Inflammatory macrophage treated with lipopolysaccharide for 4 hours (primary cell): ENCODE measurements around the gene PPP2R5C.

Experiments used
- DNase-seq: peaks from one replicate; pipeline ENCODE4 v3.0.0-alpha.2; 2020

The PPP2R5C gene

DNA sequence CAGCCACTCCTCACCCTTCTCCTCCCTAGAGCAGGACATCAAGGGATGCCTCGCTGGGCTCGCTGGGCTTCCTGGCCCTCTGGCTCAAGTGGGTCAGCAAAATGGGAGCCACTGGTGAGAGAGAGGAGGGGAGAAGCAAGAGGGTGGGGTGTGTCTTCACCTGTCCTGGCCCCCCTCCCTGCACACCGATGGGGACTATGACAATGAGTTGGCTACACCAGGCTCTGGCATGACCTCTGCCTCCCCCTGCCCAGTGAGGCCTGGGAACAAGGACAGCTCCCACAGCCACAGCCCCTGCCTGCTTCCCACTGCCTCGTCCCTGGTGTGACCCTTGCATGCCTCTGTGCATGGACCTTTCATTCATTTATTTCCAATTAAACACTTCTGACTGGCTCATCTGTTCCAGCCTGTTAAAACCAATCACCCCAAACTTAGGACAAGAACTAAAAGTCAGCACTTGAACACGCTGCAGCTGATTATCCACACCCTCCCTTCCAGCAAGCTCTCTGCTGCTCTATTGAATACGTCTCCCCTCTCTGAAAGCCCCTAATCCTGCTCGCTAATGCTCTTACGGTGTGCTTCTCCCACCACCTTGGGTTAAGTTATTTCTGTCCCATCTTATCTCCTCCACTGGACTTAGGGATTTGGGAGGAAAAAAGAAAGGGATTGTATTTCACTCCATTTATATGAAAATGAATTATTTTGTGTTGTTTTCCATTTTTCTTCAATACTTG is 5.8 kb upstream of the PPP2R5C start:
- DNase-seq = no peak

DNA sequence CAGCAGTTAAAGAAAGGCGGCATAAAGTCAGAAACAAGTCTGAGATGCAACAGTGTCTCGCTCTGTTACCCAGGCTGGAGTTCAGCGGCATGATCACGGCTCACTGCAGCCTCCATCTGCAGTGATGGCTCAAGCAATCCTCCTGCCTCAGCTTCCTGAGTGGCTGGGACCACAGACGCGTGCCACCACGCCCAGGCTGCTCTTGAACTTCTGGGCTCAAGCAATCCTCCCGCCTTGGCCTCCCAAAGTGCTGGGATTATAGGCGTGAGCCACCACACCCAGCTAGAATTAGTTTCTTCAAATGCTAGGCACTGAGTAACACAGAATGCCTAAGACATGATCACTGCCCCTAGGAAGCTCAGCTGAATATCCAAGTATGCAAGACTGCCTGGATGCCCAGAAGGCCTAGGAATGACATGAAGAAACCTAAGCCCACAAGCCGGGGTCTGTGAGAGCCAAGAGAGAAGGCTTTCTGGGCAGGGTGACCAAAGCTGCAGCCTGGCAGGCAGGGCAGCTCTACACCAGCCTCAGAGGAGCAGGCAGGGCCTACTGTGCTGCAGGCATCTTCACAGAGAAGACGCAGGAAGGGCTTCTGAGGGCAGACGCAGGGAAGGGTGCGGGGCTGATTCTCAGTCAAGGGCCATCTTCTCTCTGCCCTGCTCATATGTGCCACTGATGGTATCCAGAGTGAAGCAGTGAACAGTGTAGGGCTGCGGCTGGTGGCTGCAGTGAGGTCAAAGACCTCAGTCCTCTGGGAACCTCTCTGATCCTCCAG is 4.3 kb upstream of the PPP2R5C start:
- no peak for DNase-seq

DNA sequence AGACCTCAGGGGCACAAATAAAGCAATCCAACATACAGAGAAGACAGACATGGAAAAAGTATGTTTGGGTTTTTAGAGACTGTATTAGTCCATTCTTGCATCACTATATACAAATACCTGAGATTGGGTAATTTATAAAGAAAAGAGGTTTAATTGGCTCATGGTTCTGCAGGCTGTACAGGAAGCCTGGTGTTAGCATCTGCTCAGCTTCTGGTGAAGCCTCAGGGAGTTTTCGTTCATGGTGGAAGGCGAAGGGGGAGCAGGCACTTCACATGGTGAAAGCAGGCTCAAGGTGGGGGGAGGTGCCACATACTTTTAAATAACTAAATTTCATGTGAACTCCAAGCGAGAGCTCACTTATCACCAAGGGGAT is 3.7 kb upstream of the PPP2R5C start:
- DNase-seq = no peak

DNA sequence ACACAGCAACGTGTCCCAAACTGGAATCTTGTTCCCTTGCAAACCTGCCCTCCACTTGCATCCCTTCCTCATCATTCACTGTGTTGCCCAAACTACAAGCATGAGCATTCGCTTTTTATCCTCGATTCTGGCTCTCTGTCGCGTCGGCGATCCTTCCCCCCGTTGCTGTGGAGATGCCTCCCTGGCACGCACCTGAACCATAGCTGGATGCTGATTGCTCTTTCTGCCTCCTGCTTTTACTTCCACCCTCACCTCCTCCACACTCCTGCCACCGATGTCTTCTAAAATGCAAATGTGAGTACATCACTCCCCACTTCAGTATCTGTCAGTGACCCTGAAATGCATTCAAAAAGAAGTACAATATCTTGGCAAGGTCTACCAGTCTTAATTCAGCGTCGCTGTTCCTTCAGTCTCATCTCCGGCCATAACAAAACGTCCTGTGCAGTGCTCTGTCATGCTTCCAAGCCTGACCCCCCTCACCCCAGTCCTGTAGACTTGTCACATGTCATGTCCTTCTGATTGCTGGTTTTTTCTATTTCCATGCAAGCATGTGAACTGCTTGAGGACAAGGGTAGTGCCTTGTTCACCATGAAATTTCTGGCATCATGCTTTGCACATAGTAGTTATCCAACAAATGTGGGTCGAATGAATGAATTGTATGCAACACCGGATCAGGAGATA is 2.5 kb upstream of the PPP2R5C start:
- DNase-seq = no peak

DNA sequence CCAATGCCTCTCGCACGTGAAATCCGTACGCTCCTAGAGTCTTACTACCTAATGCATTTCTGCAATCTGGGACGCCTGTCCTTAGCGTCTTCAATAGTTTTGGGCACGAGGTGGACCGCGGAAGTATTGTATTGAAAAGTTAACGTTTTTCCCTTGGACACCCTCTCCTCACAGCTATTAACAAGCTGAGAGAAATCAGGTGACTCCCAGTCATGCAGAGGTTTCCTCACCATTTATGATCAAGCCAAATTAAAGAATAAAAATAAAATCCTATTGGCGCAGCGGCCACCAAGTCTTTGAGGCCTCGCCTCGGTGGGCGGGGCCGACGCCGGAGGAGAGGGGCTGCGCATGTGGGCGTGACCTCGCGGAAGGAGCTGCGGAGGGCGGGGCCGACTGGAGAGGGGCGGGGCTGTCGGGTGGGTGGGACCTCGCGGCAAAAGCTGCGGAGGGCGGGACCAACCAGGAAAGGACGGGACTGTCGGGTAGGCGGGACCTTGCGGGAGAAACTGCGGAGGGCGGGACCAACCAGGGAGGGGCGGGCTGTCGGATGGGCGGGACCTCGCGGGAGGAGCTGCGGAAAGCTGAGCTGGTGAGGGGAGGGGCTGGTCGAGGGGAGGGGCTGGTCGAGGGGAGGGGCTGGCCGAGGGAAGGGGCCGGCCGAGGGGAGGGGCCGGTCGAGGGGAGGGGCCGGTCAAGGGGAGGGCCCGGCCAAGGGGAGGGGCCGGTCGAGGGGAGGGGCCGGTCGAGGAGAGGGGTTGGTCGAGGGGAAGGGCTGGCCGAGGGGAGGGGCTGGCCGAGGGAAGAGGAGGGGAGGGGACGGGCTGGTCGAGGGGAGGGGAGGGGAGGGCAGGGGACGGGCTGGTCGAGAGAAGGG is 1.1 kb upstream of the PPP2R5C start:
- peak; percentile 97 for DNase-seq

DNA sequence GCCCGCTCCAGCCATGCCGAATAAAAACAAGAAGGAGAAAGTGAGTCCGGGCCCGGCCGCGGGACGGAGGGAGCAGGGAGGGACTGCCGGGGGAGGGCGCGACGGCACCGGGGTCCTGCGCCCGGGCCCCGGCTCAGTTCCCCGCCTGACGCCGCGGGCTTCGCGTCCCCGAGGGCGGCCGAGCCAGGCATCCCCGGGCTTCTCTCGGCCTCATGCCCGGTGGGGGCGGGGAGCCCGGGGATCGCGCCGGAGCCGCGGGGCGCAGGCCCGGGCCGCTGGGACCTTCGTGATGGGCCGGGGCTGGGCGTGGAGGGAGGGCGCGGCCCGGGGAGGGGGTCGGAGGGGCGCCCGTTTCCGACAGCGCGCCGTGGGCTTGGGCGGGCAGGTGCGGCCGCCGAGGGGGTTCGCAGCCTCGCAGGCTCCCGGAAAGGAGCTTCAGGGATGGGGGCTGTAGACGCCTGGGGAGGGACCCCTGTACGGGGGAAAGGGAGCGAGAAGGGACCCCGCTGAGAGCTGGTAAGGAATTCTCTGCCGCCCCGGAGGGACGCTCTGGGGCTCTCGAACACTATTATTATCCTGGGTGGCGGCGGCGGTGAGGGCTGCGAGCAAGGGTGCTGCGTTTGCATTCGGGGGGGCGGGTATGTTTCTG is 496 bp downstream of the PPP2R5C start:
- DNase-seq = no peak

DNA sequence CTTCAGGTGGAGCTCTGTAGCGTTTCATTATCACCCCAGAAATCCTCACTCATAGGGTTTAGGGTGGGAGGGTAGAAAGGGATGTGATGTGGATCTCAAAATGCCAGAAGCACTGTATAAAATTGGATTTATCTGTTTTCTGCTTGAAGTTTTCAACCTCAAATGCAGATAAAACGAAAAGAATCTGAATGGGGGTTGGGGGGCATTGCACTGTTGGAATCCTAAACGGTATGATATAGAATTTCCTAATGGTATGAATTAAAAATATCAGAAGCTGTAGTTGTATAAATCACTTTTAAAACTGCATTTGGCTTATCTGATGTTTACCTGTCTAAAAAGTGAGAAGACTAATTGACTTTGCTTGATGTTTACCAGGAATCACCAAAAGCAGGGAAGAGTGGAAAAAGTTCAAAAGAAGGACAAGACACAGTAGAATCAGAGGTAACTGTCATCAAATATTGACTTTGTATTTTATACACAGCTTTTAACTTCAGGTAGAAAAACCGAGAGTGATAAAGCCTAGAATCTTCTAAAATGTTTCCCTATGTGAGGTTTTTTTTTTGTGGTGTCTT is 1.1 kb downstream of the PPP2R5C start:
- DNase-seq = no peak

DNA sequence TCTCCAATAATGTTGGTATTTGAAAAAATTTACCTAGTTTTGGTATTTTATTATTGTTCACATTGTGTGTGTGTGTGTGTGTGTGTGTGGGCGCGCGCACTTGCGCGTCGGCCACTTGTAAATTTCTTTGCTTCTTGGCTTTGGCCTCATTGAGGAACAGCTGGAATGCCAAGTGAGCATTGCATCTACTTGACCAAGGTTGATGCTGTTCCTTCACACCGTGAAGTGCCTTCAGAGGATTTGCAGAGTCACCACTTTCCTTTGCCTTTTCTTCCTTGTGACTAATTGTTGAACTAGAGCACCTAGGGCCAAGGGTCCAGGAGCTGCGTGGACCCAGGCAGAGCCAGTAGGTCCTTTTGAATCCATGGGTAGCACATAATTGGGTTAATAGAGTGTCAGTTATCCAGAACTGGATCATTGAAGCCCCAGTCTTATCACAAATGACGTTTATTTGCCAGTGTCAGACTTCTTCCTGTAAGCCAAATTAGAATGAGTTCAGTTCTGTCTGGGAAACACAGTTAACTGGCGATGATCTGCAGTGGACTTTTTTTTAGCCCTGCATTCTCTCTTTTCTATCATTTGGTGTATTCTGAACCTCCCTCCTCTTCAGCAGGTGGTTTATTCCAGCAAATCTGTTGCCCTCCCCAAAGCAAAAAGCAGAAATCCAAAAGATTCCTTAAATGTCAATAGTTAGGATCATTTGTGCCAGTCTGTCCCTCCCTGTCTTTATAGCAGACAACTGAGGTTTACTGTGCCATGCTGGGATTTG is 2.6 kb downstream of the PPP2R5C start:
- no peak for DNase-seq

DNA sequence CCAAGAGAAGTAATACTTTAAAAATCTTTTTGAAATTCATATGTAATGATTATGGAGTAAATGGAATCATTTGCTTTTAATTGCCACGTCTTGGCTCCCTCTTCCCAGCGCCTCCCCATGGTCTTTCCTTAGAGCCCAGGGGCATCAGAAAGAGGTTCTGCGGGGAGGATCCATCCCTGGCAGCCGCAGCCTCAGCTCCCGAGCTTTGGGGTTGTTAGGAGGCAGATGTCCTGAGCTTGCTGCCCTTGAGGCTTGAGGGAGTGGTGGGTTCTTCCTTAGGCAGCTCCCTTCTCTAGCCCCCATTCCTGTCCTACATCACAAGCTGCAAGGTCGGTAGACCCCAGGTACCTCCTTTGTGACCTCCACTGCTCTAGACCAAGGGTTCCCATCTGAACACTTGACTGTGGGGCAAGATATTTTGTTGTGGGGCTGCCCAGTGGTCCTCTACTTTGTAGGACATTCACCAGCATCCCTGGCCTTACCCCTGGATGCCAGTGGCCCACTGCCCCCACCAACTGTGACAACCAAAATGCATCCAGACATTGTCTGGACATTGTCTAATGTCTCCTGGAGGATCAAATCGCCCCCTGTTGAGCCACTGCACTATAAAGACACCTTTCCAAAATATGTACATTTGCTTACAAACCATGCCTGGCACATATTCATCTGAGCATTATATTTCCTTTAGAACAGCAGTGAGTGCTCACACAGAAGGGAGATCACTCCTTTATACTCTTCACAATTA is 6.3 kb downstream of the PPP2R5C start:
- DNase-seq = no peak

DNA sequence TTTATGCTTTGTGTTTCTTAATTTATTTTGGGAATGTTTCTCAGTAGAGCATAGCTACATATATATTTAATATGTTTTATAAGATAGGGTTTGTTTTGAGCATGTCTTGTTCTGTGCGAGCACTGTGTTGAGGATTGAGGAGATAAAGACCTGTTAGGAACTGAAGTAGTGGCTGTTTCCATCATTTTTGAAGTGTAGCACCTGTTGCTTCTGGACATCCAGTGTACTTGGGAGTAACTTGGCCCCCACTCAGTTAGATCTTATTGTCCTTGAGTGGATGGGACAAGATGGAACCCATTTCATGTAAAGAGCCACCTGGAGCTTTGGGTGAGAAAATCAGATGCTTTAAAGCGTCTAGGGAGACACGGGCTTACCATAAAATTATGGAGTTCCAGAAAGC is 8.7 kb downstream of the PPP2R5C start:
- no peak for DNase-seq

DNA sequence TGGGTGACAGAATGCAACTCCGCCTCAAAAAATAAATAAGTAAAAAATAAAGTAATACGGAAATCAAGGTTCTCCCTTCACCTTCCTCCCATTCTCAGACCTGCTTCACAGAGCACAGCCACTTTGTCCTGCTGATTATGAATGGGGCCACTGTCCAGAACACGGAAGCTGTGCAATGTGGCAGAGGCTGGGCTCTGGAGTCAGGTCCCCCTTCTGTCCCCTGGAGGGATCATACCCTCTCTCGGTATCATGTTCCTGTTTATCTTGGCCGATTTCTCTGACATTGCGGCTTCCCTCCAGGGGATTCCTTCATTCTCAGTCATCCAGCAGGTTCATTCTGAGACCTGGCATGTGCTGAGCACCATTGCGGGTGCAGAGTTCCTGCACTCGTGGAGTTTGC is 11.3 kb downstream of the PPP2R5C start:
- DNase-seq = no peak

DNA sequence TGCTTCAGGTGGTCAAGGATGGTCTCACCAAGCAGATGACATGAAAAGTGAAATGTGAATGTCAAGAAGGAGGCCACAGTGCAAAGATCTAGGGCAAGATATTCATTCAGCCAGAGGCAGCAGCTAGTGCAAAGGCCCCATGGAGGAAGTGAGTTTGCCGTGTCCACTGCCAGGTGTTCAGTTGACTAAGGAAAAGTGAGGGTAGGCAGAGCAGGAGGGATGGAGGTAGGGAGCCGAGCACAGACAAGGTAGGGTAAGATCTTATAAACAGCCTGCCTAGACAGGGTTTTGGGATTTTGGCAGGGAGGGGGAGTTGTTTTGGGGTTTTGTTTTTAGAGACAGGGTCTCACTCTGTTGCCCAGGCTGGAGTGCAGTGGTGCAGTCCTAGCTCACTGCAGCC is 11.9 kb downstream of the PPP2R5C start:
- DNase-seq = no peak

DNA sequence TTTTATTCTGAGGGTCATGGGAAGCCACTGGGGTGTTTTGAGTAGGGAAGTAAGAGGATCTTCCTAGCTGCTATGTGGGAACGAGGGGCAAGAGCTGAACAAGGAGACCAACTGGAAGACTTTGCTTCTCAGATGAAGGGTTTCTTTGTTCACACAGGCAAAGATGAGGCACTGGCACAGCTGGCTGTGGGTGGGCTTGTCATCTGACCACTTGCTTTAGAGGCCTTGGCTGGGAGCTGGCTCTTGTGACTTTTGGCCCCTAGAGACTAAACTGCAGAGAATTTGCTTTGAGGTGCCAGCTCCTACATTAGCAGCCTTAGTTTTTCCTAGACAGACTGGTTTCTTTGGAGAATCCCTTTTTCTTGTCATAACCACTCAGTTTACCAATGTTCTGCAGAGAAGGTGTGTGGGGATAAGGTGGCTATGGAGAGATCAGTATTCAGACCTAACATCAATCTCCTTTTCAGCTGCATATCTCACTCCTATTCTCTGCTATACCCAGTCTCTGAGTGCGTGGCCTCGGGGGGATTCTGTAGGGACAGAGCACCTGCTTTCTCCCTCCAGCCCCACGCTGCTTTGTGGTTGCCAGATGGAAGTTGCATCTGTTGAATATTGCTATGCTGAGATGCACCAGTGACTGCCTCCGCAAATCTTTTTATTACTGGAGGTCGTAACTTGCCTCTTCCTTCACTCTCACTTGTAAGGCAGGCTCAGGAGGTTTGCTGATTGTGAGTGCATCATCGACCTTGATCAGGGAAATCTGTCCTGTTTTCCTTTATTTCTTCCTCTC is 12.7 kb downstream of the PPP2R5C start:
- DNase-seq = no peak

DNA sequence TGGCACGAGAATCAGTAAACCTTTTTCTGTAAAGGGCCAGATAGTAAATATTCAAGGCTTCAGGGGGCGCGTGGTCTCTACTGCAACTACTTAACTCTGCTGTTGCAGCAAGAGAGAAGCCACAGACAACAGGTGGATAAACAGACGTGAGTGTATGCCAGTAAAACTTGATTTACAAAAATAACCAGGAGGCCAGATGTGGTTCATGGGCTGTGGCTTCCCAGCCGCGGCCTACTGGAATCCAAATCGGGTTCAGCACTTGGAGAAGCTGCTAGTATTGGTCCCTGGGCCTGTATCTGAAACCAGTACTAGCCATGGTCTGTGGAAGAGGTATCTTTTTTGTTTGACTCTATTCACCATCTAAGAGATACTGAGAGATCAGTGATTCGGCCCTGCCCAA is 13.3 kb downstream of the PPP2R5C start:
- no peak for DNase-seq

DNA sequence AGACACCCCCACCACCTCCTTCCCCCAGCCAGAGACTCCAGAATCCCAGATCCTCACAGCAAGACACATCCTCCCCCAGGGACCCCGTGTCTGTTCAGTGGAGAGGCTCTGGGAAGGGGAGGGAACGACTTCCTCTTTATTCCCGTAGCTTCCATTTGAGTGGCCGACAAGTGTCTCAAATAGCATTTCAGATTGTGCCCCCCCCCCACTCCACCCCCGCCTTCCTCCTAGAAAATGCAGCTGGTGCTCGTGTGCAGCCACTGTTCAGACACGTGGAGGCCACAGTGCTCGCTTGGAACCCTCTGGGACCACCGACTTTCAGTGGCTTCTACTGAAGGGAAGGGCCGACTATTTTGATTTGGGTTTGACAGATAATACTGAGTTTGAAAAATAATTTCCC is 14.3 kb downstream of the PPP2R5C start:
- no peak for DNase-seq

DNA sequence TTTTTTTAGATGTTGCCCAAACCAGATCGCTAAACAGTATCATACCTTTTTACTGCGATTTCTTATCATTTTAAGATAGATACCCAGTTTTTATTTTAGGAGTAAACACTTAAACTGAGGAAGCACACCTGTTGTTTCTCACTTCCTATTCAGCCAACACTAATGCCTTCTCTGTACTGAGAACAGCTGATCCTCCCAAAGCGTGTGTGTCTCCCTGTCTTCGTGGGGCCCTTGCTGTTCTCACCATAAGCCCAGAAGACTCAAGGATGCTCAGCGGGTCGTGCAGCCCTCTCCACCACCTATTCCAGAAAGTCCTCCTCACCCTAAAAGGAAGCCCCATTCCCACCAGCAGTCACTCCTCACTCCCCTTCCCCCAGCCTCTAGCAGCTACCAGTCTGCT is 14.8 kb downstream of the PPP2R5C start:
- DNase-seq = no peak

DNA sequence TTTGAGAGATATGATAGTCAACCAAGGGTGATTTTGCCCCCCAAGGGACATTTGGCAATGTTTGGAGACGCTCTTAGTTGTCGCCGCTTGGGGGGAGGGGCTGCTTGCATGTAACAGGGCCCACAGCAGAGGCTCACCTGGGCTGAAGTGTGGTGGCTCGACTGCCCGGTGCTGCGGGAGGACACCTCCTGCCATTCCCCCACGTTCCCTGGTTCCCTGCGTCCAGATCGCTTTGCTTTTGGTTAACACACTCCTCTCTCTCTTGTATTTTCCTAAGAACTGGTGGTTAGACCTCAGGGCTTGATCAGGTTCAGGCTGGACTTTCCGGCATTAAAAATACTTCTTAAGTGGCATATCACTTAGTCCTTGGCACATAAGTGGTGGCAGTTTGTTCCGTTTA is 18.9 kb downstream of the PPP2R5C start:
- no peak for DNase-seq

DNA sequence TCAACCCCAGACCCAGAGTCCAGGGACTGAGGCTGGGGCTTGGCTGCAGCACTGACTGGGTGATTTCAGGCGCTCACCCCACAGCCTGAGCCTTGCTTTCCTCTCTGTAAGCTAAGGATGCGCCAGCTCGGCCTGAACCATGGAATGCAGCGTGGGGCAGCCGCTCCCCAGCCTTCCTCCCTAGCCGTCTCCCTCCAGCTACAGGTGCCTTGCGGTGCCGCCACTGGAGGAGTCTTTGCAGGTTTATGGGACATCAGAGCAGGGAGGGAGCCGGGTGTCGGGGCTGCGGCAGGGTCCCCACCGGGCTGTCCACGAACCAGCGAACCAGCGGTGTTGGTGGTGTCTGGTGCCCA is 19.4 kb downstream of the PPP2R5C start:
- no peak for DNase-seq

DNA sequence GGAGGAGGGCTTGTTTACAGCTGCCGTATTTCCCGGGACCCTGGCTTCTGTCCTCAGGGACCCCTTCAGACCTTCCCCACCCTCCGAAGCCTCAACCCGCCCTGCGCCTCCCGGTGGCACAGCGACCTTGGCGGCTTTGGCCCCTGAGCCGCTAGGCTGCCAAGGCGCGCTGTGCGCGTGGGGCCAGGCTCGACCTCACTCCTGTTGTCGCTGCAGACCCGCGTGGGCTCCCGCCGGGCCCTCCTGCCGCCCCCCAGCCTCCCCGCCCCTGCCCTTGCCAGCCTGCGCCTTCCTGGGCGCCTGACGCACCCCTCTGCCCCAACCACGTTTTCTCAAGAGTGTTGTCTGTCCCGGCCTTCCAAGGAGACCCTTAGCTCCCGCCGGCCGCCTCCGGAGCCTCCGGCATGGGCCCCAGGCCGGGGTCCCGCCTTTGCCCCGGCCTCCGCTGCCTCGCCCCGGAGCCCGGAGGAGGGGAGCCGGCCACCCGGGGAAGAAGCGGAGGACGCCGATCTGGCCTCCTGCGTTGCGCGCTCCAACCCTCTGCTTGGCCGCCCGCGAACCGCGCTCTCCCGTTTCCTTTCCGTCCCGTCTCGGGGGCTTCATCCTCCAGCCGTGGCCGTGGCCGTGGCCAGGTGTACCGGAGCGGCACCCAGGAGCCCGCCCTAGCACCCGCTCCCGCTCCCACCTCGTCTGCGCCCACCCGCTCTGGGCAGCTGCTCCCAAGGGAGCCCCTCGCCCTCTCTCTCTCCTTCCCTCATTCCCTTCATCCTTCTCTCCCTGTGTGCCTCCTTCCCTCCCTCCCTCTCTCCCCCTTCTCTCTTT is 19.9 kb downstream of the PPP2R5C start:
- no peak for DNase-seq
